Measurements from ENCODE around the gene ZFHX2.

The ZFHX2 gene

GRCh38 chr14:23550131-23550811, 1.3 kb downstream of the ZFHX2 start:
- no peak overlapping the region for H2AFZ ChIP-seq (ENCODE audit: low read depth, low read length)
- no peaks in the 10 kb centered on the region for H4K20me1 ChIP-seq (ENCODE audit: insufficient read depth, low read length)
- H3K9ac ChIP-seq (ENCODE audit: low read length) = peak overlapping the region; percentile 85
- H3K4me2 ChIP-seq (ENCODE audit: low read length) = peak overlapping the region; percentile 88
- H3K9me3 ChIP-seq (ENCODE audit: insufficient read depth, low read length) = no peaks in the 10 kb centered on the region
- H3K4me3 ChIP-seq (ENCODE audit: low read length) = peak overlapping the region; percentile 96
- H3K36me3 ChIP-seq (replicated peaks; ENCODE audit: low read depth, low read length) = no peaks in the 10 kb centered on the region
- no peak overlapping the region for H3K27ac ChIP-seq (ENCODE audit: low read length)
- H3K79me2 ChIP-seq (ENCODE audit: low read length) = peaks cover 11% of the 10 kb centered on the region; the same call in 1 of the 2 replicates
- TF ChIP-seq CTCF (IDR thresholded peaks at IDR 0.05; ENCODE audit: low read depth, low read length) (no peak), EZH2phosphoT487 (IDR thresholded peaks at IDR 0.05; ENCODE audit: low read depth) (no peak)
- peaks cover 14% of the 10 kb centered on the region for H3K4me1 ChIP-seq (ENCODE audit: low read length)
- no peaks in the 10 kb centered on the region for H3K27me3 ChIP-seq (ENCODE audit: low read depth, low read length)

- Histone ChIP-seq H3K36me3 (replicated peaks; ENCODE audit: low read depth, low read length) (no peaks in the 10 kb centered on the region), H3K27me3 (ENCODE audit: low read depth, low read length) (no peaks in the 10 kb centered on the region), H3K9ac (ENCODE audit: low read length) (no peak overlapping the region), H3K4me3 (ENCODE audit: low read length) (no peak overlapping the region), H3K79me2 (ENCODE audit: low read length) (peaks cover 11% of the 10 kb centered on the region; the same call in 1 of the 2 replicates), H2AFZ (ENCODE audit: low read depth, low read length) (no peak overlapping the region), H3K27ac (ENCODE audit: low read length) (no peak overlapping the region), H4K20me1 (ENCODE audit: insufficient read depth, low read length) (no peaks in the 10 kb centered on the region), H3K9me3 (ENCODE audit: insufficient read depth, low read length) (no peaks in the 10 kb centered on the region), H3K4me1 (ENCODE audit: low read length) (peaks cover 12% of the 10 kb centered on the region), H3K4me2 (ENCODE audit: low read length) (no peak overlapping the region)
- TF ChIP-seq CTCF (IDR thresholded peaks at IDR 0.05; ENCODE audit: low read depth, low read length) (no peak), EZH2phosphoT487 (IDR thresholded peaks at IDR 0.05; ENCODE audit: low read depth) (no peak)
Observed at GRCh38 chr14:23548351-23549318, 2.9 kb downstream of the ZFHX2 start.

- Histone ChIP-seq H2AFZ (ENCODE audit: low read depth, low read length) (no peak overlapping the region), H3K9me3 (ENCODE audit: insufficient read depth, low read length) (no peaks in the 10 kb centered on the region), H3K4me3 (ENCODE audit: low read length) (no peak overlapping the region), H3K36me3 (replicated peaks; ENCODE audit: low read depth, low read length) (no peaks in the 10 kb centered on the region), H3K79me2 (ENCODE audit: low read length) (peaks cover 11% of the 10 kb centered on the region; the same call in 1 of the 2 replicates), H3K9ac (ENCODE audit: low read length) (no peak overlapping the region), H3K4me2 (ENCODE audit: low read length) (no peak overlapping the region), H3K27me3 (ENCODE audit: low read depth, low read length) (no peaks in the 10 kb centered on the region), H4K20me1 (ENCODE audit: insufficient read depth, low read length) (no peaks in the 10 kb centered on the region), H3K4me1 (ENCODE audit: low read length) (peaks cover 12% of the 10 kb centered on the region), H3K27ac (ENCODE audit: low read length) (no peak overlapping the region)
- TF ChIP-seq EZH2phosphoT487 (IDR thresholded peaks at IDR 0.05; ENCODE audit: low read depth) (no peak), CTCF (IDR thresholded peaks at IDR 0.05; ENCODE audit: low read depth, low read length) (no peak)
Observed at GRCh38 chr14:23547924-23548323, 3.6 kb downstream of the ZFHX2 start.
